ENCODE data around the gene NSUN3. TPM values are rescaled to one million over a fixed set of nuclear protein-coding genes. Genes with fewer than 3 reads are reported as not detected.

NSUN3 gene
- total and polyA plus RNA-seq, 2 of the 4 experiments (the other 2 are of a cell fraction): 4.9 to 6.8 TPM

- Histone ChIP-seq H3K9me3 (ENCODE audit: control insufficient read depth, insufficient read depth, low read length) (no peaks in the 10 kb centered on the region), H4K5ac (ENCODE audit: low read depth, low read length) (no peak overlapping the region), H3K27me3 (ENCODE audit: control insufficient read depth, insufficient read depth, low read length) (no peaks in the 10 kb centered on the region), H3K4me1 (ENCODE audit: control insufficient read depth, insufficient read depth, low read length) (no peaks in the 10 kb centered on the region), H2AFZ (replicated peaks; ENCODE audit: low read length, poor library complexity) (no peak overlapping the region), H3K27ac (ENCODE audit: insufficient read depth, low read length) (no peak overlapping the region), H3K4me2 (ENCODE audit: low read depth, low read length) (no peak overlapping the region), H3K9me1 (ENCODE audit: insufficient read depth, low read length) (no peaks in the 10 kb centered on the region), H2BK120ac (ENCODE audit: low read depth, low read length) (no peak overlapping the region), H2BK20ac (ENCODE audit: low read depth, low read length) (no peak overlapping the region), H3K18ac (ENCODE audit: low read depth, low read length) (no peak overlapping the region), H3K4me3 (ENCODE audit: insufficient read depth, low read depth, low read length) (no peak overlapping the region), H3K14ac (replicated peaks; ENCODE audit: low read depth, low read length) (no peak overlapping the region), H2BK5ac (ENCODE audit: low read depth, low read length, poor library complexity, severe bottlenecking) (no peak overlapping the region), H3K79me1 (ENCODE audit: low read depth in 1 of 2, low read length in 2 of 2) (no peaks in the 10 kb centered on the region), H3K23ac (ENCODE audit: low read depth, low read length) (no peak overlapping the region), H4K20me1 (ENCODE audit: insufficient read depth, low read length) (no peaks in the 10 kb centered on the region), H4K91ac (ENCODE audit: insufficient read depth, low read depth, low read length) (no peak overlapping the region), H2AK9ac (replicated peaks; ENCODE audit: low read depth, low read length, poor library complexity) (no peak overlapping the region), H3K9ac (ENCODE audit: low read depth, low read length) (no peak overlapping the region), H2AK5ac (ENCODE audit: low read depth, low read length) (no peak overlapping the region), H4K8ac (ENCODE audit: low read depth in 2 of 2, low read length in 2 of 2) (no peak overlapping the region), H2BK15ac (ENCODE audit: low read depth, low read length) (no peak overlapping the region), H3K36me3 (ENCODE audit: control insufficient read depth, insufficient read depth, low read length) (no peaks in the 10 kb centered on the region), H3K56ac (ENCODE audit: extremely low read depth, insufficient read depth, low read length) (no peak overlapping the region), H3K4ac (ENCODE audit: low read depth, low read length) (no peak overlapping the region)
- ATAC-seq (ENCODE audit: low read depth) (no peak), DNase-seq (no peak)
- in situ Hi-C loops (cut with MboI; ENCODE audit: low sequenced_read_pairs): no loop called here
- intact Hi-C loops (cut with micrococcal nuclease): no loop called here
- BruUV-seq (replicated peaks): no TSS peak
- POLR2A ChIA-PET (ENCODE audit: unreplicated experiment): no interaction called here
- no CpG with 5 or more reads among the region's 4 CpGs for WGBS, 2 experiments (ENCODE audit: extremely low coverage in 2 of 2, insufficient read length in 1 of 2)
- dilution Hi-C loops (cut with HindIII; ENCODE audit: low sequenced_read_pairs, unreplicated experiment): no loop called here
- no peak for TF ChIP-seq NFE2L2 (IDR thresholded peaks at IDR 0.05; ENCODE audit: low read depth, low read length)
- no peak for TF ChIP-seq RFX5 (IDR thresholded peaks at IDR 0.05; ENCODE audit: low read depth, low read length)
- no peak for TF ChIP-seq FOS (IDR thresholded peaks at IDR 0.05; ENCODE audit: low read depth, low read length)
- no peak for TF ChIP-seq RAD21 (IDR thresholded peaks at IDR 0.05; ENCODE audit: low read length)
- TF ChIP-seq, protein P1, sequence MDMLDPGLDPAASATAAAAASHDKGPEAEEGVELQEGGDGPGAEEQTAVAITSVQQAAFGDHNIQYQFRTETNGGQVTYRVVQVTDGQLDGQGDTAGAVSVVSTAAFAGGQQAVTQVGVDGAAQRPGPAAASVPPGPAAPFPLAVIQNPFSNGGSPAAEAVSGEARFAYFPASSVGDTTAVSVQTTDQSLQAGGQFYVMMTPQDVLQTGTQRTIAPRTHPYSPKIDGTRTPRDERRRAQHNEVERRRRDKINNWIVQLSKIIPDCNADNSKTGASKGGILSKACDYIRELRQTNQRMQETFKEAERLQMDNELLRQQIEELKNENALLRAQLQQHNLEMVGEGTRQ (IDR thresholded peaks at IDR 0.05; ENCODE audit: low read depth, low read length): no peak
- TF ChIP-seq MXI1 (IDR thresholded peaks at IDR 0.05; ENCODE audit: borderline replicate concordance, low read depth, low read length): no peak
- TF ChIP-seq, protein P2, sequence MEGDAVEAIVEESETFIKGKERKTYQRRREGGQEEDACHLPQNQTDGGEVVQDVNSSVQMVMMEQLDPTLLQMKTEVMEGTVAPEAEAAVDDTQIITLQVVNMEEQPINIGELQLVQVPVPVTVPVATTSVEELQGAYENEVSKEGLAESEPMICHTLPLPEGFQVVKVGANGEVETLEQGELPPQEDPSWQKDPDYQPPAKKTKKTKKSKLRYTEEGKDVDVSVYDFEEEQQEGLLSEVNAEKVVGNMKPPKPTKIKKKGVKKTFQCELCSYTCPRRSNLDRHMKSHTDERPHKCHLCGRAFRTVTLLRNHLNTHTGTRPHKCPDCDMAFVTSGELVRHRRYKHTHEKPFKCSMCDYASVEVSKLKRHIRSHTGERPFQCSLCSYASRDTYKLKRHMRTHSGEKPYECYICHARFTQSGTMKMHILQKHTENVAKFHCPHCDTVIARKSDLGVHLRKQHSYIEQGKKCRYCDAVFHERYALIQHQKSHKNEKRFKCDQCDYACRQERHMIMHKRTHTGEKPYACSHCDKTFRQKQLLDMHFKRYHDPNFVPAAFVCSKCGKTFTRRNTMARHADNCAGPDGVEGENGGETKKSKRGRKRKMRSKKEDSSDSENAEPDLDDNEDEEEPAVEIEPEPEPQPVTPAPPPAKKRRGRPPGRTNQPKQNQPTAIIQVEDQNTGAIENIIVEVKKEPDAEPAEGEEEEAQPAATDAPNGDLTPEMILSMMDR (conservative IDR thresholded peaks at IDR 0.05; ENCODE audit: low read depth, low read length): no peak
- TF ChIP-seq BHLHE40 (IDR thresholded peaks at IDR 0.05; ENCODE audit: low read depth, low read length): no peak
- no peak for TF ChIP-seq CHD1 (IDR thresholded peaks at IDR 0.05; ENCODE audit: low read depth, low read length)
- no peak for TF ChIP-seq ELK1 (IDR thresholded peaks at IDR 0.05; ENCODE audit: borderline replicate concordance, low read depth, low read length)
- TF ChIP-seq CEBPB (IDR thresholded peaks at IDR 0.05; ENCODE audit: low read depth, low read length): no peak
- no peak for TF ChIP-seq SMC3 (IDR thresholded peaks at IDR 0.05; ENCODE audit: low read depth, low read length)
- TF ChIP-seq POLR2A (IDR thresholded peaks at IDR 0.05; ENCODE audit: low read depth, low read length): no peak
- no peak for TF ChIP-seq MAFK (IDR thresholded peaks at IDR 0.05; ENCODE audit: low read depth, low read length)
- no peak for TF ChIP-seq RCOR1 (IDR thresholded peaks at IDR 0.05; ENCODE audit: insufficient replicate concordance, low read length)
- no peak for TF ChIP-seq MAZ (IDR thresholded peaks at IDR 0.05; ENCODE audit: borderline replicate concordance, low read depth, low read length)
- CTCF ChIA-PET: no interaction called here
These were observed 95.7 kb downstream of the NSUN3 start for GRCh38 chr3:94158512-94158911.
